Stomach (tissue), 9 donors: ENCODE measurements around the gene BRMS1. TPM values are rescaled to one million over a fixed set of nuclear protein-coding genes. Genes with fewer than 3 reads are reported as not detected.

Experiments used
- DNase-seq, 2 donors: peaks; one replicate each; pipeline versions ENCODE4 v3.0.0 to v3.0.0-alpha.2; 2013 to 2019
- H3K27ac ChIP-seq, 5 donors: fragments of 200-600 bp in 4 of 5; sonication (generic) in 4 of 5; one replicate each; pipeline ENCODE4 v1.5.1; 2013 to 2019; ENCODE audit warnings: mild to moderate bottlenecking in 1 of 5, moderate library complexity in 1 of 5
- H3K27me3 ChIP-seq, 3 donors: fragments of 200-600 bp; sonication (generic); one replicate each; pipeline ENCODE4 v1.5.1; 2017 to 2019; ENCODE audit warnings: mixed run types in 1 of 3
- H3K36me3 ChIP-seq, 4 donors: fragments of 200-600 bp; sonication (generic); 1 replicate in 3 of 4; 2 replicates in 1 of 4; pipeline ENCODE4 v1.5.1; 2016 to 2019
- H3K4me1 ChIP-seq, 4 donors: fragments of 200-600 bp; sonication (generic); one replicate each; pipeline ENCODE4 v1.5.1; 2016 to 2019
- H3K4me3 ChIP-seq, 4 donors: fragments of 200-600 bp; sonication (generic) in 3 of 4; one replicate each; pipeline ENCODE4 v1.5.1; 2016 to 2019; ENCODE audit warnings: mild to moderate bottlenecking in 1 of 4
- H3K9me3 ChIP-seq, 4 donors: fragments of 200-600 bp; sonication (generic); one replicate each; pipeline ENCODE4 v1.5.1; 2016 to 2019
- CTCF ChIP-seq, 7 experiments: fragments of 450-650 bp in 4 of 7; fragments of 200-600 bp in 3 of 7; sonication (generic) in 3 of 7; IDR thresholded peaks; one replicate each; pipeline ENCODE4 v1.5.1; 2016 to 2019; ENCODE audit warnings: antibody characterized with exemption in 7 of 7, control low read depth in 2 of 7, mild to moderate bottlenecking in 1 of 7
- EP300 ChIP-seq: sonication (generic); formaldehyde crosslinking; IDR thresholded peaks from one replicate; pipeline ENCODE4 v1.6.1; 2017; ENCODE audit warnings: antibody characterized with exemption
- POLR2A ChIP-seq, 4 donors: fragments of 450-650 bp; IDR thresholded peaks; one replicate each; pipeline ENCODE4 v1.6.1; 2016; ENCODE audit warnings: antibody characterized with exemption in 4 of 4, control low read depth in 2 of 4, mild to moderate bottlenecking in 1 of 4, moderate library complexity in 1 of 4
- POLR2AphosphoS5 ChIP-seq, 3 donors: sonication (generic); formaldehyde crosslinking; IDR thresholded peaks; one replicate each; pipeline ENCODE4 v1.6.1; 2016; ENCODE audit warnings: antibody characterized with exemption in 3 of 3
- WGBS, 5 donors: extraction: QIAGEN DNeasy Blood & Tissue Kit in 3 of 5; methylation state at CpG; one replicate each; pipeline versions ENCODE4 v1.1.5 to v1.1.7; 2013 to 2018; 5-methylcytosine and 5-hydroxymethylcytosine counted together
- intact Hi-C: fragments of 100-400 bp; cut with DNase I; formaldehyde crosslinking; loops from one replicate; pipeline ENCODE4 v1.15.1; 2023; ENCODE audit warnings: low total_unique reads
- polyA plus RNA-seq, 3 donors: library from polyadenylated mRNA; stranded (reverse); fragments of 200-250 nt; gene quantifications; one replicate each; pipeline ENCODE4 v1.2.3, GENCODE V29; 2013
- small RNA-seq, 4 donors: library from RNA; depleted of rRNA; stranded (forward); fragments of <200 nt; gene quantifications; one replicate each; pipeline ENCODE3, GENCODE V24; 2016
- total RNA-seq, 5 donors: library from RNA; depleted of rRNA; stranded (reverse); fragments of >200 nt; gene quantifications; one replicate each; pipeline versions ENCODE4 v1.1.0 to v1.2.3, GENCODE V29; 2014 to 2016
- donor health status: healthy with polysubstance abuse.
- donor health status: Bipolar disorder and iron deficiency.
- donor health status: healthy.

Gene BRMS1
- total and polyA plus RNA-seq, 8 donors, result 14.6 to 105 (median 62.1) TPM

GRCh38 chr11:66287889-66288670 lies 56.8 kb downstream of the BRMS1 start:
- peak overlapping the region; percentile 60 to 97 (median 80) for H3K4me3 ChIP-seq
- H3K27ac ChIP-seq, result peak overlapping the region; percentile 92 to 98 (median 97)
- TF ChIP-seq POLR2AphosphoS5 (IDR thresholded peaks at IDR 0.05) (no peak), CTCF (IDR thresholded peaks at IDR 0.05) (no peak), POLR2A (IDR thresholded peaks at IDR 0.05) (no peak), EP300 (no peak)
- peaks cover 0 to 25% (median 19%) of the 10 kb centered on the region in 3 donors for H3K27me3 ChIP-seq
- H3K9me3 ChIP-seq, result no peaks in the 10 kb centered on the region
- intact Hi-C loops, result no loop called here
- H3K4me1 ChIP-seq, result peaks cover 25 to 65% (median 50%) of the 10 kb centered on the region in 4 donors
- peaks cover 10 to 32% (median 24%) of the 10 kb centered on the region in 4 donors for H3K36me3 ChIP-seq
- DNase-seq, result peak in 1 of 2 donors; percentile 33
- 29 to 43% (median 40%) methylated on average over 20 of the region's 20 CpGs for WGBS, 5 donors

Small RNA genes lying within 50 kb of the gene (small RNA-seq; reads per million reads assigned to genes)
- gene RF00017, result 0 reads per million in 4 donors
- 0 reads per million in 4 donors for gene RNU1-84P

Other genes starting within 250 kb of the BRMS1 start
- gene KLC2, start 87.4 kb downstream of the BRMS1 start, total RNA-seq, result 10 to 100 TPM in 3 of 5 donors, 1 to 10 TPM in 2; 2.9 to 94.2 (median 12.6) TPM
- gene KLC2, start 87.4 kb downstream of the BRMS1 start, polyA plus RNA-seq, result 10 to 100 TPM in 2 of 3 donors, 1 to 10 TPM in 1; 7.5 to 19.5 (median 10.7) TPM
- gene RAB1B, start 76.5 kb downstream of the BRMS1 start, total RNA-seq, result 10 to 100 TPM; 19.3 to 93.6 (median 36.7) TPM
- 100 to 1,000 TPM in 2 of 3 donors, 10 to 100 TPM in 1; 98.0 to 170 (median 168) TPM for gene RAB1B, start 76.5 kb downstream of the BRMS1 start, polyA plus RNA-seq
- not detected for gene CNIH2, start 66.9 kb downstream of the BRMS1 start, total RNA-seq
- 1 to 10 TPM in 1 of 3 donors, under 1 TPM in 2; 0.50 to 1.5 (median 0.80) TPM for gene CNIH2, start 66.9 kb downstream of the BRMS1 start, polyA plus RNA-seq
- gene YIF1A, start 56.0 kb downstream of the BRMS1 start, total RNA-seq, result 100 to 1,000 TPM in 1 of 5 donors, 10 to 100 TPM in 4; 11.6 to 122 (median 41.9) TPM
- 10 to 100 TPM; 67.1 to 88.1 (median 87.7) TPM for gene YIF1A, start 56.0 kb downstream of the BRMS1 start, polyA plus RNA-seq
- gene TMEM151A, start 53.2 kb downstream of the BRMS1 start, total RNA-seq, result 10 to 100 TPM in 2 of 5 donors, 1 to 10 TPM in 1, not detected in 2; 2.8 to 19.6 (median 18.3) TPM
- gene TMEM151A, start 53.2 kb downstream of the BRMS1 start, polyA plus RNA-seq, result 1 to 10 TPM in 2 of 3 donors, under 1 TPM in 1; 0.46 to 2.8 (median 2.4) TPM
- 10 to 100 TPM in 2 of 5 donors, 1 to 10 TPM in 2, under 1 TPM in 1; 0.58 to 66.9 (median 6.8) TPM for gene CD248, start 28.1 kb downstream of the BRMS1 start, total RNA-seq
- gene CD248, start 28.1 kb downstream of the BRMS1 start, polyA plus RNA-seq, result 1 to 10 TPM; 2.3 to 5.6 (median 4.6) TPM
- gene RIN1, start 8.7 kb downstream of the BRMS1 start, total RNA-seq, result 10 to 100 TPM in 2 of 5 donors, 1 to 10 TPM in 2, under 1 TPM in 1; 0.58 to 26.4 (median 7.1) TPM
- 10 to 100 TPM in 2 of 3 donors, 1 to 10 TPM in 1; 7.8 to 17.3 (median 10.7) TPM for gene RIN1, start 8.7 kb downstream of the BRMS1 start, polyA plus RNA-seq
- gene B4GAT1, start 2.5 kb upstream of the BRMS1 start, total RNA-seq, result 10 to 100 TPM in 4 of 5 donors, 1 to 10 TPM in 1; 3.5 to 22.3 (median 18.4) TPM
- gene B4GAT1, start 2.5 kb upstream of the BRMS1 start, polyA plus RNA-seq, result 10 to 100 TPM; 10.8 to 17.3 (median 11.3) TPM
- 10 to 100 TPM in 1 of 5 donors, 1 to 10 TPM in 4; 3.9 to 14.3 (median 7.0) TPM for gene SLC29A2, start 26.7 kb upstream of the BRMS1 start, total RNA-seq
- gene SLC29A2, start 26.7 kb upstream of the BRMS1 start, polyA plus RNA-seq, result 10 to 100 TPM in 1 of 3 donors, 1 to 10 TPM in 2; 2.0 to 10.1 (median 5.8) TPM
- gene NPAS4, start 75.9 kb upstream of the BRMS1 start, total RNA-seq, result 1 to 10 TPM in 1 of 5 donors, under 1 TPM in 1, not detected in 3; 0.89 to 1.7 TPM
- under 1 TPM in 2 of 3 donors, not detected in 1; 0.25 to 0.50 TPM for gene NPAS4, start 75.9 kb upstream of the BRMS1 start, polyA plus RNA-seq
- gene MRPL11, start 93.7 kb upstream of the BRMS1 start, total RNA-seq, result 10 to 100 TPM; 18.8 to 50.9 (median 29.7) TPM
- 10 to 100 TPM; 51.8 to 66.8 (median 53.4) TPM for gene MRPL11, start 93.7 kb upstream of the BRMS1 start, polyA plus RNA-seq
- gene PELI3, start 121.8 kb upstream of the BRMS1 start, total RNA-seq, result 10 to 100 TPM in 1 of 5 donors, 1 to 10 TPM in 3, under 1 TPM in 1; 0.58 to 11.2 (median 6.4) TPM
- 1 to 10 TPM; 7.3 to 9.8 (median 9.3) TPM for gene PELI3, start 121.8 kb upstream of the BRMS1 start, polyA plus RNA-seq
- 100 to 1,000 TPM in 2 of 5 donors, 10 to 100 TPM in 3; 14.0 to 320 (median 42.3) TPM for gene DPP3, start 135.3 kb upstream of the BRMS1 start, total RNA-seq
- 10 to 100 TPM; 20.0 to 26.9 (median 26.4) TPM for gene DPP3, start 135.3 kb upstream of the BRMS1 start, polyA plus RNA-seq
- gene BBS1, start 165.5 kb upstream of the BRMS1 start, total RNA-seq, result 100 to 1,000 TPM in 1 of 5 donors, 10 to 100 TPM in 4; 13.6 to 138 (median 44.3) TPM
- gene BBS1, start 165.5 kb upstream of the BRMS1 start, polyA plus RNA-seq, result 10 to 100 TPM; 12.3 to 12.4 (median 12.4) TPM
- gene ZDHHC24, start 200.9 kb upstream of the BRMS1 start, total RNA-seq, result 10 to 100 TPM in 2 of 5 donors, 1 to 10 TPM in 3; 6.8 to 73.9 (median 8.9) TPM
- 1 to 10 TPM; 2.6 to 6.5 (median 4.3) TPM for gene ZDHHC24, start 200.9 kb upstream of the BRMS1 start, polyA plus RNA-seq
- gene ACTN3, start 201.8 kb upstream of the BRMS1 start, total RNA-seq, result not detected
- under 1 TPM in 2 of 3 donors, not detected in 1; 0.03 to 0.92 TPM for gene ACTN3, start 201.8 kb upstream of the BRMS1 start, polyA plus RNA-seq
- gene CTSF, start 223.5 kb upstream of the BRMS1 start, total RNA-seq, result 100 to 1,000 TPM in 1 of 5 donors, 10 to 100 TPM in 3, 1 to 10 TPM in 1; 7.6 to 105 (median 52.0) TPM
- gene CTSF, start 223.5 kb upstream of the BRMS1 start, polyA plus RNA-seq, result 10 to 100 TPM; 15.0 to 29.1 (median 26.7) TPM
- gene CCDC87, start 248.0 kb upstream of the BRMS1 start, total RNA-seq, result 10 to 100 TPM in 1 of 5 donors, under 1 TPM in 1, not detected in 3; 0.45 to 15.9 TPM
- gene CCDC87, start 248.0 kb upstream of the BRMS1 start, polyA plus RNA-seq, result under 1 TPM in 2 of 3 donors, not detected in 1; 0.05 to 0.12 TPM
- gene CCS, start 248.1 kb upstream of the BRMS1 start, total RNA-seq, result 100 to 1,000 TPM in 1 of 5 donors, 10 to 100 TPM in 4; 19.3 to 131 (median 40.3) TPM
- gene CCS, start 248.1 kb upstream of the BRMS1 start, polyA plus RNA-seq, result 10 to 100 TPM; 48.0 to 83.2 (median 70.1) TPM